Nephron progenitor cell (in vitro differentiated cells): ENCODE measurements around the gene SDF2.

ENCODE experiments used
- DNase-seq: peaks from one replicate; pipeline ENCODE4 v3.0.0; 2021
- H3K27ac Mint-ChIP-seq: 2 replicates; pipeline ENCODE4 v1.8.0; 2021; ENCODE audit warnings: mild to moderate bottlenecking, moderate library complexity, mixed read lengths
- H3K27me3 Mint-ChIP-seq: 2 replicates; pipeline ENCODE4 v1.8.0; 2021; ENCODE audit warnings: mild to moderate bottlenecking, low read depth, mixed read lengths; ENCODE audit not compliant: poor library complexity
- H3K36me3 Mint-ChIP-seq: 2 replicates; pipeline ENCODE4 v1.8.0; 2021; ENCODE audit warnings: low read depth, mixed read lengths
- H3K4me1 Mint-ChIP-seq: 2 replicates; pipeline ENCODE4 v1.8.0; 2021; ENCODE audit warnings: mixed read lengths
- H3K4me3 Mint-ChIP-seq: 2 replicates; pipeline ENCODE4 v1.8.0; 2021; ENCODE audit warnings: mild to moderate bottlenecking, moderate library complexity, mixed read lengths
- H3K9me3 Mint-ChIP-seq: 2 replicates; pipeline ENCODE4 v1.8.0; 2021; ENCODE audit warnings: mild to moderate bottlenecking, moderate library complexity, mixed read lengths
- CTCF ChIP-seq: fragments of 200-600 bp; sonication (generic); IDR thresholded peaks from 2 replicates; pipeline ENCODE4 v1.5.0; 2021; ENCODE audit warnings: antibody characterized with exemption

SDF2 gene

GRCh38 chr17:28700830-28701492, 39.3 kb upstream of the SDF2 start:
- peaks cover 5% of the 10 kb centered on the region for H3K4me1 Mint-ChIP-seq
- TF ChIP-seq CTCF = no peak
- H3K27ac Mint-ChIP-seq = peak overlapping the region; percentile 83
- H3K9me3 Mint-ChIP-seq = no peaks in the 10 kb centered on the region
- H3K4me3 Mint-ChIP-seq = no peak overlapping the region
- H3K36me3 Mint-ChIP-seq = peaks cover 54% of the 10 kb centered on the region
- H3K27me3 Mint-ChIP-seq = peaks cover 4% of the 10 kb centered on the region
- DNase-seq = no peak

DNA sequence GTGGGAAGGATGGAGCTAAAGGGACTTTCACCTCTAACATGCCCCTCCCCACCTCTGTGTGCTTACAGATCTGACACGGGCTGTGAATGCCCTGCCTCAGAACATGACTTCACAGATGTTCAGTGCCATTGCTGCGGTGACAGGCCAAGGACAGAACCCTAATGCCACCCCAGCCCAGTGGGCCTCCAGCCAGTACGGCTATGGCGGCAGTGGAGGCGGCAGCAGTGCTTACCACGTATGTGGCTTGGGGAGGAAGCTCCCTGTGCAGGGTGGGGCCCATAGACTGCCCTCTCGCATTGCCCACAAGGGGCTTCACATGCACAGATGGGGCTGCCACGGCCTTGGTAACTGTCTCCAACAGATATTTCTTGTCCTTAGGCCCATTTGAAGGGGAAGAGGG, 38.6 kb upstream of the SDF2 start:
- no peak for TF ChIP-seq CTCF
- Mint-ChIP-seq H3K27me3 (peaks cover 4% of the 10 kb centered on the region), H3K27ac (peak overlapping the region; percentile 83), H3K4me3 (no peak overlapping the region), H3K36me3 (peaks cover 59% of the 10 kb centered on the region), H3K4me1 (peaks cover 5% of the 10 kb centered on the region), H3K9me3 (no peaks in the 10 kb centered on the region)
- DNase-seq = no peak

- H3K4me3 Mint-ChIP-seq = no peak overlapping the region
- H3K36me3 Mint-ChIP-seq = peaks cover 77% of the 10 kb centered on the region
- no peaks in the 10 kb centered on the region for H3K9me3 Mint-ChIP-seq
- peak overlapping the region; percentile 55 for H3K27ac Mint-ChIP-seq
- no peak for TF ChIP-seq CTCF
- peaks cover 4% of the 10 kb centered on the region for H3K27me3 Mint-ChIP-seq
- no peaks in the 10 kb centered on the region for H3K4me1 Mint-ChIP-seq
- no peak for DNase-seq
Observed at GRCh38 chr17:28698253-28698941, 36.7 kb upstream of the SDF2 start.

DNA sequence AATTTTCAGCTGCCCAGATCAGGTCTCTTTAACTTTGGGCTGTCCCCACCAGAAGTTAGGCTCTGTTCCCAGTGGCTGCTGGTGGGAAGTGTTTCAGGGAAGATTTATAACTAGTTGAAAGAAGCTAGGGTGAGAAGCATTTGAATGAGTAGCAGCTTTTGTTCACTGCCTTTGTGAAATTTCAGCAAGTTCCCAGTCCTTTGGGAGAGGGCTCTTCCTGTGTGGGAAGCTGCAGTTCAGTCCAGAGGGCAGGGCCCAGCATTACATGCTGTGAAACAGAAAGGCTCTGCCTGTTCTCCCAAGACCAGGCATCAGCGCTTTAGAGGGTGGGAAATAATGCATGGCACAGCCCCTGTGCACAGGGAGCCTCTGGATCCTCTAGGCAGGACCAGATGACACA, 32.2 kb upstream of the SDF2 start:
- peaks cover 4% of the 10 kb centered on the region for H3K27me3 Mint-ChIP-seq
- peaks cover 77% of the 10 kb centered on the region for H3K36me3 Mint-ChIP-seq
- no peaks in the 10 kb centered on the region for H3K9me3 Mint-ChIP-seq
- peak overlapping the region; percentile 30 for H3K27ac Mint-ChIP-seq
- TF ChIP-seq CTCF = no peak
- DNase-seq = no peak
- H3K4me3 Mint-ChIP-seq = no peak overlapping the region
- H3K4me1 Mint-ChIP-seq = no peaks in the 10 kb centered on the region

DNA sequence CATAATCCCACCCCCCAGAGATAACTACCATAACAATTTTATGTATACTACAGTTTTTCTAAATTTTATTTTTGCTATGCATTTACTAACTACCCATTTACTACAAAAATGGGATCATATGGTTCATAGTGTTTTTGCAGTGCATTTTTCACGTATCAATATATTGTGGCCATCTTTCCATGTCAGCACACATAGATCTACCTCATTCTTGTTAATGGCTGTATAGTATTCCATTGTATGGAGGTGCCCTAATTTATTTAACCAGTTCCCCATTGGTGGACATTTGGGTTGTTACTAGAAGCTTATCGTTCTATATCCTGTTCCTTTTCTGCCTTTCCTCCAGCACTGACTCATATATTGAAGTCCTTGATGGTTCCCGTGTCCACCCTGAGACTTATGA, 27.3 kb upstream of the SDF2 start:
- Mint-ChIP-seq H3K36me3 (peaks cover 81% of the 10 kb centered on the region), H3K4me3 (no peak overlapping the region), H3K9me3 (no peaks in the 10 kb centered on the region), H3K4me1 (no peaks in the 10 kb centered on the region), H3K27ac (no peak overlapping the region), H3K27me3 (no peaks in the 10 kb centered on the region)
- no peak for TF ChIP-seq CTCF
- DNase-seq = no peak

DNA sequence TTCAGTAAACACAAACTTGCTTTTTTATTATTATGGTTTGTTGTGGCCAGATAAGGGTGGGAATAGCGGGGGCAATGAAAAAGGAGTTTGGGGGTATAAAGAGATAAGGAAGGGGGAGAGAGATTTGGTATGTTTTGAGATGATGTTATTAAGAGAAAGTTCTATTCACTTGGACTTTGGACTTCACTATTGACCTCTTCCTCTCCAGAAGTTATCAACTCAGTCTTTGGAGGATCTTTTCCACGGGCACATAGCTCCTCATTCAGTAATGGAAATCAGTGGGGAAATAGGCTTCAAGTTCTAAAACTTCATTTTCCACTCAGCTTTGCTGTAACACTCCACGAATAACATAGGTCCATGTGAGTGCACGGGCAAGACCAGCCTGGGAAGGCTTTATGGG, 26.8 kb upstream of the SDF2 start:
- peaks cover 80% of the 10 kb centered on the region for H3K36me3 Mint-ChIP-seq
- H3K27ac Mint-ChIP-seq = no peak overlapping the region
- no peaks in the 10 kb centered on the region for H3K9me3 Mint-ChIP-seq
- TF ChIP-seq CTCF = no peak
- no peaks in the 10 kb centered on the region for H3K4me1 Mint-ChIP-seq
- H3K27me3 Mint-ChIP-seq = no peaks in the 10 kb centered on the region
- no peak for DNase-seq
- no peak overlapping the region for H3K4me3 Mint-ChIP-seq
